NCI-H2081 treated with DMSO at 0.1 percent for 48 hours (cell line): Measurements from ENCODE around the gene MEGF6.

Source experiments
- DNase-seq: peaks from one replicate; lab custom pipeline; 2025; lab: John Stamatoyannopoulos, UW

Gene MEGF6

DNA sequence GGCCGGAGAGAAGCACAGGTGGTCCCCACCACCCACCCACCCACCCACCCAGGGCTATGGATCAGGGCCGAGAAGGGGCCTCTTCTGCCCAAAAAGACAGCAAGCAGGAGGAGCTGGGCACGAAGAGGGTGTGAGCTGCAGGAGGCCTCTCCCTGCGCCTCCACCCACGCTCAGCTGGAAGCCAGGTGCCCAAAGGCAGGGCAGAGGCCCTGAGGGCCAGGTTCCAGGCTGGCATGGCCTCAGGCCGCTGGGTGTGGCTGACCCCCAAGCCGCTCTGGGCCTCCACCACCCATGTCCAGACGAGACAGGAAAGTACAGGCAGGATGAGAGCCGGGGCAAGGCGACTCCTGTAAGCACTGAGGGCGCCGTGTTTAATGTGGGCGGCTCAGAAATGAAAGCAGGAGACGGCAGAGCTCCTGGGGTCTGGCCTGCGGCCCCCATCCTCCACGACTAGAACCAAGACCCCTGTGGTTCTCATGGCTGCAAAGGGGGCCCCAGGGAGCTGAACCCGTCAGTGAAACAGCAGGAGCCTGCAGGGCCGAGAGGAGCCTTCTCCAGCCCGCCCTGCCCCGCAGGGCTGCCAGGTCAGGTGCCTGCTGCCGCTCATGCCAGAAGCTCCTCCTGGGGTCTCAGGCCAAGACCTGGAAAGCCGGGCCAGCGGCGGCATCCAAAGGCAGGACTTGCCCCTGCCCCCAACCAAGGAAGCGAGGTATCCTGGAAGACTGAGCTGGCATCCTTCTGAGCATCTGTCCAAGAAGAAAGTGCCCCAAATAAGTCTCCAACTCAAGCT is 56.0 kb downstream of the MEGF6 start:
- no peak for DNase-seq

DNA sequence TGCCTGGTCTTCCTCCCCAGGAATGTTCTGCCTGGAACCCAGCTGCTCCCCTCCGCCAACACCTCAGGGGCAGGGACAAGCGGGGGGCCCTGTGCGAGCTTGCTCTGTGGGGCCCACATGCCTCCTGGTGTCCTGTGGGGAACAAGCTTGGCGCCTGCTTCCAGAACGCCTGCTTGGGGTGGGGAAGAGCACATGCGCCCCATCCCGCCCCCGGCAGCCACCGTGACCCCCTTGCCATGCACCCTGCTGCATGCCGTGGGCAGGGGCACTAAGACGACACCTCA is 57.4 kb downstream of the MEGF6 start:
- DNase-seq, result no peak

DNA sequence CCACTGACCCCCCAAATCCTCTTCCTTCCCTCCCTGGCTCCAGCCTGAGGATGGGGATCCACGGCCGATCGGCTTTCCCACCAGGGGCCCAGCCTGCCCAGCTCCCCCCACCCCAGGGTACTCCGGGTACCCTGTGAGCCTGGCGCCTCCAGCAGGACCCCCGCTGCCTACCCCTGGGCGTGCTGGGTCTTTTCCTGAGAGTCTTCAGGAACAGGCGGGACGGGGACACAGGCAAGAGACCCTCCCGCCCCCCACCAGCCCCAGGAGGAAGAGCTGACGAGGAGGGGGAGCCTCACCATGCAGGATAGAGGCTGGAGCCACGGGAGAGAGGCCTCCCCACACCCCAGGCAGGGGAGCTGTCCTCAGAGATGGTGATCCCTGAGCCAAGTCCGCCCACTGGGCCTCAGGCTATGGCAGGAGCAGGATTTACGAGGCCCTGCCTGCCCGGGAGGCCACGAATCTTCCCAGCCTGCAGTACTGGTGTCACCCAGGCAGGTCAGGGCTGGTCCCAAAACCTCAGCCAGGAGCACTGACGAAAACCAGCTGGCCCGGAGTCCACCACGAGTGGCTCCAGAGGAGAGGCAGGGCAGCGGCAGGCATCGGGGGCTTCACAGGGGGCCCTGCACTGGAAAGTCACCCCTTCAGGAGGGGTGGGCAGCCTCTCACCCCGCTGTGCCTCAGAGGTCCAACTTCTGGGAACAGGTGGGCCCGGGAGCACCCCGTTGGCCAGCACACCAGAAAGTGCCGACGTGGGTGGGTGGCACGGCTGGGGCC is 58.0 kb downstream of the MEGF6 start:
- no peak for DNase-seq

DNA sequence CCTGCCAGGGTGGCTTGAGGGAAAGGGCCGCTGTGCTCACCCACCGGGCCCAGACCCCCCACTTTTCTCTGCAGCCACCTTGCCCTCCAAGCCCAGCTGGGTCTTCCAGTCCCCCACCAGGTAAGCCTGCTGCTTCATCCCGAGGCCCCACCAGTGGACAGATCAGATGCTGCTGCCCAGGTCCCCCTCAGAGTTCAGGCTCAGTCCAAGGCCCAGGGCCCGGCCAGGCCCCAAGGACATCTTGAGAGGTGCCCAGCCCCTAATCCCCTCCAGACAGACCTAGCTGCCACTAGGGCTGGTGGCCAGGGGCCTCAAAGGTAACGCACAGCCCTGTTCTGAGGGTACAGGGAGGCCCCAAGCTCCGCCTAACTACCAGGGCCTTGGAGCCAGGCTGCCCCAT is 58.6 kb downstream of the MEGF6 start:
- DNase-seq, result no peak

DNA sequence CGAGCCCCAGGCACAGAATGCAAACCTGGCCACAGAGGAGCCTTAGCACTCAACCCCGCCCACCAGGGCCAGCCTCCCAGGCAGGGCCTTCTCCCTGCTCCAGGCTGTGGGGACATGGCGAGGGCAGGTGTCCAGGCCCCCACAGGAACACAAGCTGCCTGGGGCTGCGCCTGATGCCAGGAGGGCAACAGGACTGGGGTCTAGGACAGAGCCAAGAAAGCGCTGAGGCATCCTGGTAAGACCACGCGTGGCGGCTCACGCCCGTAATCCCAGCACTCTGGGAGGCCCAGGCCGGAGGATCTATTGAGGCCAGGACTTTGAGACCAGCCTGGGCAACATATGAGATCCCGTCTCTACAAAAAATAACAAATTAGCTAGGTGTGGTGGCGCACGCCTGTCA is 59.1 kb downstream of the MEGF6 start:
- DNase-seq, result no peak

DNA sequence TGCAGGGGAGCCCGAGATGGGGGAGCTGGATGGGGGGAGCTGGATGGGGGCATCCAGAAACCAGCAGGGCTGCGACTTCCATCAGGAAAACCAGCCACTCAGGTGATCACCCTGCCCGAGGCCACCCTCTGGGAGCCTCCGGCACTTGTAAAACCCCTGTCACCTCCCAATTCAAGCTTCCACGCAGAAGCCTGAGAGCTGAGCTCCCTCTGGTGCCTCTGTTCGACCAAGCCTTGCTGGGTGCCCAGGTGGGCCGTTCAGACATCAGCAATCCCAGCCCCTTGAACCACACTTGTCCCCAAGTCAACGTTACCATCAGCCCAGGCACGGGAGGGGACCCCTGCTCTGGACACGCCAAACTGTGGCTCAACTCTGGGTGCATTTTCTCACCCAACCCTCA is 59.6 kb downstream of the MEGF6 start:
- no peak for DNase-seq

DNA sequence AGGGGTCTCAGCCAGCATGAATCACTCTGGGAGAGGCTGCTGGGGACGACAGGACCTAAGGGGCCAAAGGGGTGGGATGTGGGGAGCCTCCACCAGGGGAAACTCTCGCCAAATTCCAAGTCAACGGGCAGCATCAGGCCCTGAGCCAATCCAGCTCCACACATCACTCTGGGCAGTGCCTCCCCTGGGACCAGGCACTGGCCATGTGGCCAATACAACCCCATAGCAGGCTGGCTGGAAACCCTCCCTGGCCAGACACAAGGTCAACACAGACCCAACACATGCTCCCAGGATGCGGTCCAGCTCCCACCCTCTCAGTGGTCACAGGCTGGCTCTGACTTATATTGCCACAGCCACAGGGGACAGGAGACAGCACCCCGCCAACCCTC is 60.0 kb downstream of the MEGF6 start:
- DNase-seq, result no peak

DNA sequence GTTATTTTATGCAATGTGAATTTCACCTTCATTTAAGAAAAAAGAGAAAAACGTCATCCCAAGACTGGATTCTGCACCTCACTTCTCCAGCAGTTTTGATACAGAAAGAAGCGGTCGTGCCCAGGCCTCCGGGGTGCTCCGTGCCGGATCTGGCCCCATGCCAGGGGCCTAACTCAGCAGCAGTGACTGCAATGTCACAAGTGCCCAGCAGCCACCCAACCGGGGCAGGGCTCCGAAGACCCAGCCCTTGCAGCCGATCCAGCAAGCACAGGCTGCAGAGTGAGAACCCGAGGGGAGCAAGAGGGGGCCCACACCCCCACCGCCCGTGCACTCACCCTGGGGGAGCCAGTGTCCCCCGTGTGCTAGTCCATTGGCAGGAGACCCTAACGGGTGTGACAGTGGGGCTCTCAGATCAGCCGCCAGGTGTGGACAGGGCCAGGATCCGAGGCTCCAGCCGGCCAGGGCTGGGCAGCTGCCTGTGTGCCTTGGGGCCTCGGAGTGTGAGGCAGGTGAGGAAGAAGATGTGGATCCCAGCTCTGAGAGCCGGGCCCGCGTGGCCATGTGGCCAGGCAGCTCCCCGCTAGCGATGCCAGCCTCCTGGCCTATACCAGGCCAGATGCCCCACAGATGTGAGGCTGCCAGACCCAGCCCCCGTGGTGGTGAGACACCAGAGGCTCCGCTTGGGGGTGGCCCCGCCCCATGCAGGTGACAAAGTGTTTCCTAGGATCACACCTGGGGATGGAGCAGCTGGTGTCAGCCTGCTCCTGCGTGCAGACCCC is 60.6 kb downstream of the MEGF6 start:
- DNase-seq, result no peak

DNA sequence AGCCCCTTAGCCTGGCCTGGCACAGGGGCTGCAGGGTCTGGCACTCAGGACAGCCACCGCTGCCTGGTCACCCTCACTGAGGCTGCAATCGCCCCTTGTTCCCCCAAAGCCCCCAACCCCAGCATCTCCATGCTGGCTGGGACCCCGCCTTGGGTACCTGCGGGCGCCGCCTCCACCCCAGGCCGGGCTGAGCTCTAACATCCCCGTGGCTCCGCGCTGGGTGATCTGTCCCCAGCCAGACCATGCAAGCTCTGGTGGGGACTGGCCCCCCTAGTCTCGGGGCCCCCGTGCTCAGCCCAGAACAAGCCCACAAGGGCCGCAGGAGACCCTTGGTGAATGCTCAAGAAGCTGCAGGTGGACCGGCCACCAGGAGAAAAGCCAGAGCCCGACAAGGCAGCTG is 62.4 kb downstream of the MEGF6 start:
- DNase-seq, result no peak

DNA sequence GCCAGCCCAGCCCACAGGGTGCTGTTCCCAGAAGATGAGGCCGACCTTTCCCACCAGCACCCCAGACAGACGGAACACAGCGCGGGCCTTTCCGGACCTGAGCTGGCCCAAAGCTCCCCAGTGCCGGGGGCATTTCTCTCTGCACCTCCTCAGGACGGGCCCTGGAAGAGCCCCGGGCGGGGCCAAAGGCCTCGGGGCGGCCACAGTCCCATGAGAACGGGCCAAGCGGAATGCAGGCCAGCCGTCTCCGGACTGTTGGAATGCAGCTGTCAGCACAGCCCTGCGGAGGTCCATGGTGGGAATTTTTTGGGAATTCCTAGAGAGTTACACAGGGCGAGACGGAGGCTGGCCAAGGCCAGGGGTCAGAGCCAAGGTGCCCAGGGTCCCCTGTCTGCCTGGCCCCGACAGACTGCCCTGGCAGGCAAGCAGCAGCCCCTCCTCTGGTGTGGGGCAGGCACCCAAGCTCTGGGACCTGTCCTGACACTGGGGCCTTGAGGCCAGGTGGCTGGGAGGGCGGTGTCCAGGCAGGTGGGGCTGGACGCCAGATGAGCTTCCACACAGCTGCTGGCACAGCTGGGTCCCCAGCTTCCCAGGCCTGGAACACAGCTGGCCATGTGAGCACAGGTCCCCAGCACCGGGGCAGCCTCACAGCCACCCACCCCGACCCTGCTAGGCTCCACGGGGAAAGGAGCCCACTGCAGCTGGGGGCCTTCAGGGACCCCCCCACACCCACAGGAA is 63.0 kb downstream of the MEGF6 start:
- no peak for DNase-seq

DNA sequence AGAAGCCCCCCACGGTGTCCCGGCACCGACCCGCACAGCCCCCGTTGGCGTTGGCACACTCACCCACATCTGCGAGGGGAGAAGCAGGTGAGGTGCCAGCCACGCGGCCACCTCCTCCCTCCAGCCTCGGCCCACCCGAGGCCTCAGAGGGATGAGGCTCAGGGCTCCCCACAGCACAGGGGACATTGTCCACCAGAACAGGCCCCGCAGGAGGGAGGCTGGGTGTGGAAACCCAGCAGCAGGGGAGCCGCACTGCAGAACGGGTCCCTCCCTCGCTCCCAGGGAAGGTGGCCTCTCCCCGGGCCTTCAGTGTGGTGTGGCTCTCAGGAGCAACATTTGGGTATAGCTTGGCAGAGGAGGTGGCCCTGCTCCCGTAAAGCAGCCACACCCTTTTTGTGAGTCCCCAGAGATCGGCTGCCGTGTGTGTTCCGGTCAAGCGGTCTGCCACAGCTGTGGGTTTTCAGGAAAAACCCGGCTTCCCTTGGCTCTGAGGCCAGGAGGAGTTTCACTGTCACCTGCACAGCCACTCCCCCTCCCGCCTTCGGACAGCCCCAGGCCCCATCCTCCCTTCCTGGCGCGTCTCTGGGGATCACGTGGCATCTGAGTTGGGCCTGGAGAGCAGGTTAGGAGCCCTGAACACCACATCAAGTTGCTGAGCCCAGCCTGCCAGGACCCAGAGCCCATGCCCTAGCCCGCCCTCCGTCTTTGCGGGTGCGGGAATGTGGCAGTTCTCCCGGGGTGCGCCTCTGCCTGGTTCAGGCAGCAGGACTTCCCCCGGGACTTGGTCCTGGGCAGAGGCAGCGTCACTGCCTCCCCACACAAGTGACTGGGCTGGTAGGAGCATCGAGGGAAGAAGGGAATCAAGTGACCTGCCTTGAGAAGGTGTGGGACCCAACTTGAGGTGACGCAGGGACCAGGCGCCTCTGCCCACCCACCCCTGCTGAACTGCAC is 64.0 kb downstream of the MEGF6 start:
- DNase-seq, result no peak

DNA sequence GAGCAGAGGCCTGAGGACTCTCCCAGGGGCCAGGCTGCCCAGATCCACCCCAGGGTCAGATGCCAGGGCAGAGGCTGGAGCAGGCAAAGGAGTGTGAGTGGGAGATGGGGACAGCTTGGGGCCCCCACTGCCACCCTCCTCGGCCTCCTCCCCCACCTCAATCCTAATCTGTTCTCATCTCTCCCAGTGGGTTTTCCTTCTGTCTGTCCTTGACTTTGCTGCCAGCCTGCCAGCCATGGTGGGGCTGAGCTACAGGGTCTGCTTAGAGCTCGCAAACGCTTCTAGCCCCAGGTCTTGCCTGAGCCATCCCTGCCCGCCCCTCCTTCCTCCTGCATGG is 65.3 kb downstream of the MEGF6 start:
- DNase-seq, result no peak

DNA sequence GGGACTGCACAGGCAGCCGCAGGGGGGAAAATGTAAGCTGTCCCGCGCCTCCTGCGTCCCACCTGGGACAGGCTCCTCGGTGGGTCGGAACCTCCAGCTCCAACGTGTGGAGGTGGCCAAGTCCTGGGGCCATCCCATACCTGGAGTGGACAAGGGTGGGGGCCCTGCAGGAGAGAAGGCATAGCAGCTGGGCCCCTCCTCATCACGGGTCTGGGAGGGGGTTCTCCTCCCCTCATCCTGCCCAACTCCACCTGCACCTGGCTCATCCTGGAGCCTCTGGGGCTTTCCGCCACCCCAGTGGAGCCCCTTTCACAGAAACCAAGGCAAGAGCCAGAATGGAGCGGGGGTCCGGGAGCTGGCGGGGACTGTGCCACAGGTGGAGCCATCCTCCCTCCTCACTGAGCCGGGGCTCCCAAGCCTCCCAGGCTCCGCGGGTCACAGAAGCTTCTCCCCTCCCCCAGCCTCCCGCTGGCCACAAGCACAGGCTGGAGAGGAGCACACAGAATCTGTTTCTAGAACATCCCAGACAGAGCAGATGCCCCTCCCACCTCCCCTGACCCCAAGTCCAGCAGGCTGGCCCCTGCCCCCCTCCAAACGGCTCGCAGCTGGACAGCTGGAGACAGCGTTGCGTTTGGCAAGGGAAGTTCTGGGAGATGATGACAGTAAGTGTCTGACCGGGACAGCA is 65.8 kb downstream of the MEGF6 start:
- no peak for DNase-seq

DNA sequence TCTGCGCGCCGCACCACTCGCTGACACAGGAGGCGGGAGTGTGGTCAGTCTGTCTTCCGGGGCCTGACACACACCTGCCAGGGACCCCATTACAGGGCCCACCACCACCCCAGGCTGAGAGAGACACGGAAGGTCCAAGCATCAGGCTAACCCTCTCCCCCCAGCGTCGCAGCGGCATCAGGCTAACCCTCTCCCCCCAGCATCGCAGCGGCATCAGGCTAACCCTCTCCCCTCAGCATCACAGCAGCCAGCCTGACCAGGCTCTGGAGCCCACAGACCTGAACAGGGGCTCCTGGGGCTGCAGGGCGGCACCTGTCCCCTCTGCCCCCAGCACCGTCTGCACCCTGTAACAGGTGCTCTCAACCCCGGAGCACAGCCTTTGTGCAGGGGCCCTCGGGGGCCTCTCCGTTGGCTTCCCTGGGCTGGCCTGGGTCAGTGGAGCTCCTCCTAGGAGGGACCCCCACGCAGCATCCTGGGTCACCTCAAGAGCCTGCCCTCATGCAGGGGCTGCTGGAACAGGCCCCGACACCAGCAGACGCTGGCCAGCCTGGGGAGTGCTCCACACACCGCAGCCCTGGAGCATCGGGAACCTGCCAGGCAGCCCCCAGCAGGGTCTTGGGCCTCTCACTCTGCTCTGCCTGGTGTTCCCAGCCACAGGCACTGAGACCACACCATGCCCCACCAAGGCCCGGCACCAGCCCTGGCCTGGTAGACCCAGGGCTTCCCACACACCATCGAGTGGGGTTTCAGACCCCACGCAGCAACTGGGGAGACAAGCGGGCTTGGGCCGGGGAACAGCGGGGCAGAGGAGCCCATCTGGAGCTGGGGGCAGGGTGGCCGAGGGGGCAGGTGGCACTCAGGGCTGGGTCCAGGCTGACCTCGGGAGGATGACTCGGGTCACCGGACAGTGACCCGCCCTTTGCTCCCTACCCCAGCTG is 67.0 kb downstream of the MEGF6 start:
- DNase-seq, result no peak

DNA sequence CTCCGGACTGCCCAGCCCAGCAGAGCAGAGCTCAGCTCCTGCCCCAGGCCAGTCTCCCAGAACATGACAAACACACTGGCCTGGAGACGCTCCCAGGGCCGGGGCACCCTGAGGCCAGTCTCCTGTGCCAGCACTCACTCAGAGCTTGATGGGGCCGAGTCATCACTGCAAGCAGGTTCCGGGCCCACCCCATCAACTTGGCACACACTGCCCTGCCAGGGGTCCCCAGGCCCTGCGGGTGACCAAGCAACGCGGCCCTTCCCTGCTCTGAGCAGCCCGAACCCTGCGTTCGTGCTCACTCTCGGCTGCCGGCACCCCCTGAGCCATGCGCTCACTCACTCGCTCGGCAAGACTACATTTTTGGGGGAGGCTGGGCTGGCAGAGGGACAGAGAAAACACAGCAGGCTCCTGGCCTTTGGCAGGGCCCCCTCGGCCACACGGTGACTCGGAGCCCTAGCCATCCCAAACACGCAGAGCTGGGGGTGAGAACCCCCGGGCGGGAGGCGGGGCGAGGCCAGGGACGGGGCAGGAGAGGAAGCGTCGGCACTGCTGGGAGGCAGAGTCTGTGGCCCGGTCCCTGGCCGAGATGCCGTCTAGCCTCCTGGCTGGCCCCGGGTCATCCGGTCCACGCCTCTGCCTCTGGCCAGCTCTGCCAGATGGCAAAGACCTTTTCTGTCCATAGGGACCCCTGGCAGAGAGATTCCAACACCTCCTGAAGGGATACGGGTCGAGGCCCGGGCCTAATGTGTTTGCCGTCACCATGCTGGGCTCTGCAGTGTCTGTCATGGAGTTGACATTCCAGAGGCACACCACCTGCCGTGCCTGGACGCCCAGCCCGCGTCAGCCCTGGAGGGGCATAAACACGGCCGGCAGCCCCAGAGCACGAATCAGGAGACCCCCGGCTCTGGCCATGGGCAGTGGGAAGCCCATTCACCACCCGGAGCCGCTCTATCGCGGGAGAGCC is 68.0 kb downstream of the MEGF6 start:
- no peak for DNase-seq

DNA sequence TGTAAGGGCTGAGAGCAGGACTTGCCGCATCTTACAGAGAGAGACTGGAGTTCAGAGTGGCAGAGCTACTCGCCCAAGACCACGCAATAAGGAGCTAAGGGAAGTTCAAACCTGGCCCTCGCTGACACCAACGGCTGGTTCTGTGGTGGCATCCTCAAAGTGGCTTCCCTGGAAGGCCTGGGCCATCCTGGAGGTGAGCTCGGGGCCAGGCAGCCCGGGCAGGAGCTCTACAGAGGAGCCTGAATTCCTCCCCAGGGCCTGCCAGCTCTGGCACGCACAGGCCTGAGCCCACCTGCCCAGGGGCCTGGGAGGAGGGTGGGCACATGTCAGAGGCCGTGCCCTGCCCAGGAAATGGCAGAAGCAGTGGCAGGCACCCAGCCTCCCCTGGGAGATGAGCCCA is 68.6 kb downstream of the MEGF6 start:
- DNase-seq, result no peak

DNA sequence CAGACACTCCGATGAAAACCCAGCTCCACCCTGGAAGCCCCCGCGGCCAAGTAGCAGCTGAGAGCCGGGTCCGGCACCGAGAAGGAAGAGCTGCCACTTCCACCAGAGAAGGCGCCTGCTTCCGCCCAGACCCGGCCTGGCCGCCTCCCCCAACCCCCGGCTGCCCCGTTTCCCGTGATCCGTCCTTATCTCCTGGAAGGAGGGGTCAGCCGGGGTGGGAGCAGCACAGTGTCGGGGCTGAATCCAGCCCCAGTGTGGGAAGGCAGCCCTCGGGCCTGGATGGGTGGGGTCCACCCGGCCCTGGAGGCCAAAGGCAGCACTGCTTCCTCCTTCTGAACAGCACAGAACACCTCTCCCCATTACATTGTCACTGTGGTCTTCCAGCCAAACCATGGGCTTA is 69.4 kb downstream of the MEGF6 start:
- DNase-seq, result no peak

DNA sequence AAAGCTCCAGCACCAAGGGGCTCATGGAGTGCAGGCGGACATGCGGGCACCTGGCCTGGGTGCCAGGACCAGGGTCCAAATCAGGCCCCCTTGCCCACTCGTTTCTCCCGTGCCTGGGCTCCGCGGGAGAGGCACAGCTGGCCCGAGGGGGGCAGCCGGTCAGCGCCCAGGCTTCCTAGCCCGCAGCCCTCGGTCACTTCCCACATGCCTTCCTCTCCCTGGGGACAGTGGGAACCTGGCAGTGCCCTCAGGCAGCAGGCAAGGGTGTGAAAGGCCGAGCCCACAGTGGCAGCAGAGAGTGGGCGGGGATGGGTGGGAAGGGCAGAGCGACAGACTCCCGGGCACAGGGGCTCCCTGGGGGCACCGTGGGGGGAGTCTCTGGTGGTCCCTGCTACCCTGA is 69.8 kb downstream of the MEGF6 start:
- no peak for DNase-seq

DNA sequence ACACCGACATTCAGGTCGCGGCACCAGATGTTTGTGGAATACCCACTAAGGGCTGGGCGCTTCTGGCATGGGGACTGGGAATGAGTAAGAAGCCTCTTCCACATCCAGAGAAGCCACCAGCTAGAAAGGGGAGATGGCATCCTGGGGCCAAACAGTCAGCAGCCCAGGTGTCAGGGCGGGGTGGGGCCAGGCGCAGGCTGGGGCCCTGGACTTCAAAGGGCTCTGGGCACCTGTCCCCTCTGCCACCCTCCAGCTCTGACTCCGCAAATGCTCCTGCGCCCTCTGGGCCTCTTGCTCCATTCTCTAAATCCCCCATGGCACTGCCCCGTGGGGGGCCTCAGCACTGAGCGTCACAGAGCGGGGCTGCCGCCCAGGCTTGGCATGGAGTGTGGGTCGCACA is 70.4 kb downstream of the MEGF6 start:
- DNase-seq, result no peak
